Inflammatory macrophage (primary cell): ENCODE measurements around the gene SECTM1.

Source experiments
- DNase-seq, 2 donors: peaks; one replicate each; pipeline ENCODE4 v3.0.0-alpha.2; 2020 to 2022

SECTM1 gene

DNA sequence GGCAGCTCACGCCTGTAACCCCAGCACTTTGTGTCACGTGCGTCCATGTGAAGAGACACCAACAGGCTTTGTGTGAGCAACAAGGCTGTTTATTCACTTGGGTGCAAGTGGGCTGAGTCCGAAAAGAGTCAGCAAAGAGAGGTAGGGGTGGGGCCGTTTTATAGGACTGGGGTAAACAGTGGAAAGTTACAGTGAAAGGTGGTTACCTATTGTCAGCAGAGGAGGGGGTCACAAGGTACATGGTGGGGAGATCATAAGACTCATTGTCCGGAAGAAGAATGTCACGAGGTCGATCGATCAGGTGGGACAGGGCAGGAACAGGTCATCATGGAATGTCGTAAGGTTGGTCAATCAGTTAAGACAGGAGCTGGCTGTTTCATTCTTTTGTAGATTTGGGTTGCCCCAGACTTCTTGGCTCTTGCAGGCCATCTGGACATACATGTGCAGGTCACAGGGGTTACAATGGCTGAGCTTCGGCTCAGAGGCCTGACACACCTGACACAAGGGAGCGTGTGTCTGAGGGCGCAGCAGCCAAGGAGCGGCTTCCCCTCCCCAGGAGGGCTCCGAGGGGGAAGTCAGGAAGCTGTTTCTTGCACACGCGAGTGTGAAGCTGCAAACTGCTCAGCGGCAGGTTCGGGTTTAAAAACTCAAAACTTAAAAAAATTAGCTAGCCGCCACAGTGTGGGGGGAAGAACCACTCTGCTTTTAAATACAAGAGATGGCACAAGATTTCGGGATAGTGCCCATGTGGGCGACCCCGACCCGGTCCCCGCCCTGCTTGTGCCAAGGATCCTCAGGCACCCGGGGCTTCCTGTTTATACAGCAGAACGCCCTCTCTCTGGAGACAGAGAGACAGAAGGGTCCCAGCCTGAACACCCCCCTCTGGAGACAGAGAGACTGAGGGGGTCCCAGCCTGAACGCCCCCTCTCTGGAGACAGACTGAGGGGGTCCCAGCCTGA lies 13.1 kb upstream of the SECTM1 start:
- DNase-seq = peak in 1 of 2 donors; percentile 33

GRCh38 chr17:82345151-82345976 lies 11.8 kb upstream of the SECTM1 start:
- DNase-seq = no peak

DNA sequence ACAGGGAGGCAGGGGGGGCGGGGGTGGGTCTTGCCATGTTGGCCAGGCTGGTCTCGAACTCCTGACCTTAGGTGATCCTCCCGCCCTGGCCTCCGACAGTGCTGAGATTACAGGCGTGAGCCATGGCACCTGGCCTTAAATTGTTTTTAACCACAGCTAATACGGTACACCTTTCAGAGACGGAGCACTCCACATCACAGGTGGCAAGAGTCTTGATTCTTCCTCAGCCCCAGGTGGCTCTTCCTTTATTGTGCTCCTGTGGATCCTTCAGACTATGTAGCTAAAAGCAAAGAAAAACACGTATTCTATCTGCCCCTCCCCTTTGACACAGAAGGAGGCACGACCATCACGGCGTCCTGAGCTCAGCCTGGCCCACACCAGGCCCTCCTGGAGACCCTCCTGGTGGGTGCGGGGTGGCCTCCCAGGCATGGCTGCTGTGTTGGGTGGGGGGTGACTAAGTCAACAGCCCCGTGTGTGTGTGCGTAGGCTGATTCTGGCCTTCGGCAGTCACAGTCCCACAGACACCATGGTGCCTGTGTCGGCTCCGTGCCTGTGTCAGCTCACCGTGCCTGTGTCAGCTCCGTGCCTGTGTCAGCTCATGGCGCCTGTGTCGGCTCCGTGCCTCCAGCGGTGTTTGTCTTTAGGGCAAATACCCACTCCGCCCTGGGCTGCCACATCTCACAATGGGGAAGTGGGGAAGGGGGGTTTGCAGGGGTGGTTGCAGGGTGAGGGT lies 10.8 kb upstream of the SECTM1 start:
- no peak for DNase-seq

- DNase-seq = no peak
Measured at GRCh38 chr17:82343560-82343959, 10.0 kb upstream of the SECTM1 start.

DNA sequence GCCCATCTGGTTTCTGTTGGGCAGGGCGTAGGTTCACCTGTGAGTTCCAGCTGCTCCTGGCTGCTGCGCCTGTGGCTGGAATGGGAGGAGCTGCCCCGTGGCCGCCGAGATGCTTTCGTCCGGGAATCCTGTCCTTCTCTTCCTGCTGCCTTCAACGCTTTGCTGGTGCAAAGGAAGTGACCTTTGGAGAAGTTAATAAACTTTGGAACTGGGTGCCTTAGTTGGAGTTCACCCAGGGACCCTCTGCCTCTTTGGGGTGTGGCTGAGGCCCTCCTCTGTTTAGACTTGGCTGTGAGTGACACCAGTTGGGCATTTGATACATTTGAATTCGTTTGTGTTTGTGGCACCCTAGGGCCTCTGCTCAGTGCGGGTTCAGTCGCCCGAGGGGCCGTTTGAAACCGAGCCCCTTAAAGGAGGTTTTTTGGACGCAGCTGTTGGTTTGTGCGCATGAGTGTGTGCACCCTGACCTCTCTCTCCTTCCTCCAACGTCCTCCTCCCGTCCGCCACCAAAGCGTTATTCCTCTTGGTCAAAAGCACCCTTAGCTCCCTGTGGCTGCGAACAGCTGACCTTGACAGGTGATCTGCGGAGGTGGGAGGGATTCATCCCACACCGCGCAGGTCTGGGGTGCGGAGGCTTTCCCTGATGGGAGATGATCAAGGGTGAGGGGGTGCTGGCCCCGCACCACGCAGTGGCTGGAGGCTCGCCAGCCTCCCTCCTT lies 9.0 kb upstream of the SECTM1 start:
- DNase-seq = no peak

DNA sequence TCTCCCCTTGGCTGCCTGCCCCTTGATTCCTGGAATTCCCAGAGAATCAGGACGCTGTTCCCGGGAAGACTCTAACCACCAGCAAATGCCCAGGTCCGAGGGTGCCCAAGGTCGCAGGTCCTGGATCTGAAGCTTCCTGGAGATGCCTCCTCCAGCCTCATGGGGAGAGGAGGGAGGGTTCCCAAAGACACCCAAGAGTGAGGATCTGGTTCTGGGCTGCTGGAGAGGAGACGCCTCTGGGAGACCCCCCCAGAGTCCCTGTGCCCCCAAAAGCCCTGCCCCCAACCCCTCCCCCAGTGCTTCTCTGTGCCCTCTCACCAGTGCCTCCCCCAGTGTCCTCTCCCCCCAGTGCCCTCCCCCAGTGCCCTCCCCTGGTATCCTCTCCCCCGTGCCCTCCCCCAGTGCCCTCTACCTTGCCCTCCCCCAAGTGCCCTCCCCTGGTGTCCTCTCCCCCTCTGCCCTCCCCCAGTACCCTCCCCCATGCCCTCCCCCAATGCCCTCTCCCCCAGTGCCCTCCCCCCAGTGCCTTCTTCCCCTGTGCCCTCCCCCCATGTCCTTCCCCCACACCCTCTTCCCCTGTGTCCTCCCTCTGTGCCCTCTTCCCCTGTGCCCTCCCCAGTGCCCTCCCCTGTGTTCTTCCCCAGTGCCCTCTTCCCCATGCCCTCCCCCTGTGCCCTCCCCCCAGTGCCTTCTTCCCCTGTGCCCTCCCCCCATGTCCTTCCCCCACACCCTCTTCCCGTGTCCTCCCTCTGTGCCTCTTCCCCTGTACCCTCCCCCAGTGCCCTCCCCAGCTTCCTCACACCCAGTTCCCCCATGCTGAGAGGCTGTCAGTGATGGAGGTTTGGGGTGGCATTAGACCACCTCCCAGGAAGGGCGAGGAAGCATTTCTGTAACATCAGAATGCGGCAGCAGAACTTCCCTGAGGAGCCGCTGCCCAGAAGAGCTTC lies 6.3 kb upstream of the SECTM1 start:
- peak in 1 of 2 donors; percentile 13 for DNase-seq

- DNase-seq = no peak
Measured at GRCh38 chr17:82338858-82339633, 5.5 kb upstream of the SECTM1 start.

DNA sequence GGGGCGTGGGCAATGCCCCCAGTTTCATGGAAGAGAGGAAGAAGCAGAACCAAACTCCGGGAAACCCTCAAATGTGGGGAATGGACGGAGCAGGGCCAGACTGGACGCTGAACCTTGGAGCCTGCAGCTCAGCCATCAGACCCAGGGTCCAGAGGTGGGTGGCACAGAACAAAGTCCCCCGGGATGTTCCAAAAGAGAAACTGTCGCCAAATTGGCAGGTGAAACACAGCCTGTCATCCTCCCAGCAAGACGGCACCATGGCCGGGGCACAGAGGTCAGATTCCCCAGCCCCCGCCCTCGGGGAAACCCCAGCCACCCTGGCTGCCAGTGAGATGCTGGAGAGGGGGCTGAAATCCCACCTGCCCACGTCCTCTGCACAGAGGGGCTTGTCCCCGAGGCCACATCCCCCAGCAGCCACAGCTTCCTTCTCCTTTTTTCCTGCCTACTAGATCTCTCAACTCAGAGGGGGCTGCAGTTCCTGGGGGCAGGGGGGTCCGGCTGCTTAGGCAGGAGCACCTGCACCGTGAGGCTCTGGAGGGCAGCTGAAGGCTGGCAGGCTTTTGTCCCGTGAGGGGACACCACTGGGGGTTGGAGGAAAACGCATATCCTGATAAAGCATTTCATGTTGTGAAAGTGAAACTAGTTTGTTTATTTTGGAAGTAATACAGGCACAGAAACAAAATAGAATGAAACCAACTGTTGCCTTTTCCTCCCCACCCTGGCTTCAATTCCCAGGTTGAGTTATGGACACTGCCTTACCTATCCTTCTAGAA lies 1.2 kb upstream of the SECTM1 start:
- peak; percentile 13 to 17 for DNase-seq

- DNase-seq = no peak
Measured at GRCh38 chr17:82334204-82334621, 647 bp upstream of the SECTM1 start.

DNA sequence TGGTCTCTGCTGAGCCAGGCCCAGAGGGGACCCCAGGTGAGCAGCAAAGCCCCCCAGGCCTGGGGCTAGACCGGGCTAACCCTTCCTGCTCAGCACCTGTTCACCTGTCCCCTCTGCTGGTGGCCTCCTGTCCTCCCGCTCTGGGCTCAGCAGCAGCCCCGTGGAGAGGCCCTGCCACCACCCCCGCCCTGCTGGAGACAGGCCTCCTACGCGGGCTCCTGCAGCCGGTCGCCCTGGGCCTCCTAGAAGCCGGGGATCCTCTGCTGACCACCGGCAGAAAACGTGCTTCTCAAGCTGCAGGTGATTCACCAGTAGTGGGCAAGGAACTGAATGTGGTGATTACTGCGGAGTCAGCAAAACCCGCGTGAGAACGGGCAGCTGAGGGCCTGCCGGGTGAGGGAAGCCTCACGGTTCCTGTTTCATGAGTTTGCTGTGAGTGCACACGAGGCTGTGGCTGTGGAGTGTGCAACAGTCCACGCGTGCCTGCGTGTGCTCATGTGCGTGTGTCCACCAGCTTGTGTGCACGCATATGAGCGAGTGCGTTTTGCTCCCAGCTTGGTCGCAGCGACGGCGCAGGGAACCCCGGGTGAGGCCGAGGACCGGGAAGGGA lies 792 bp downstream of the SECTM1 start:
- peak; percentile 72 to 81 for DNase-seq

- no peak for DNase-seq
Measured at GRCh38 chr17:82331345-82331939, 2.1 kb downstream of the SECTM1 start.

DNA sequence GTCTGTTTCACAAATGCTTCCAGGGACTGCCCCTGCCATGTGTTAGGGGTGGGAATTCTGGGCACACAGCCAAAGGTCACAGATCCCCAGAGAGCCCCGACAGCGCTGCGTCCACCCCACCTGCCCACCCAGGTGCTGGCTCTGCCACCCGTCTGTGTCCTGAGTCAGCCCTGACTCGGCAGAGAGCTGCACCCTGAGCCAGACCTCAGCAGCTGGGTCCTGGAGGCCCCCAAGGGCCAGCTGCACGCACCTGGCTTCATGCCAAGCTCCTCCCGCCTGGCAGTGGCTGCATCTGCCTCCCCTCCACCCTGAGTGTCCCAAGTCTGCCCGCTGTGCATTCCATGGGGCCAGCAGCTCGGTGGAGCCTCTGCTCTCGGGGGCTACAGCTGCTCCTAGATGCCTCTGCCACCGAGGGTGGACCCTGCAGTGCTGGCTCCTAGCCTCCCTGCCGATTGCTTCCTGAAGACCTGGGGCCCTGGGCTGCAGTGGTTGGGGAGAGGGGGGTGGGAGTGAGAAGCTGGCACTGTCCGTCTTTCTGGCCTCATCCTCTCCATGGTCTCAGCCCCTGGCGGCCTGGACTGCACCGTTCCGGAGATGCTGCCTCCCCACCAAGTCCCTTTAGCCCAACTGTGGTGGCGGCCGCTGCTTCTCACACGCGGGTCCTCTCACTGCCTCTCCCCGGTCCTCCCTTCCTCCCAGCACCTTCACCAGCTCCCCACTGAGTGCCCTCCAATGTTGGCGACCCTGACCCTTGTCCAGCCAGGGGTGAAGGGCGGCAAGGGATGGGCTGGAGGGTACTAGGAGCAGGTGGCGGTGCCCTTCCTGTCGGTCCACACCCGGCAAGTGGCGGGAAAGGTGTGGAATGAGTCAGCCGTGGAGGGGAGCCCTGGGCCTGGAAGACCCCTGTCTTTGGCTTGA lies 3.0 kb downstream of the SECTM1 start:
- no peak for DNase-seq

- DNase-seq = no peak
Measured at GRCh38 chr17:82329683-82330321, 3.8 kb downstream of the SECTM1 start.

- DNase-seq = no peak
Measured at GRCh38 chr17:82328994-82329507, 4.5 kb downstream of the SECTM1 start.

GRCh38 chr17:82328141-82328993 lies 5.2 kb downstream of the SECTM1 start:
- no peak for DNase-seq

DNA sequence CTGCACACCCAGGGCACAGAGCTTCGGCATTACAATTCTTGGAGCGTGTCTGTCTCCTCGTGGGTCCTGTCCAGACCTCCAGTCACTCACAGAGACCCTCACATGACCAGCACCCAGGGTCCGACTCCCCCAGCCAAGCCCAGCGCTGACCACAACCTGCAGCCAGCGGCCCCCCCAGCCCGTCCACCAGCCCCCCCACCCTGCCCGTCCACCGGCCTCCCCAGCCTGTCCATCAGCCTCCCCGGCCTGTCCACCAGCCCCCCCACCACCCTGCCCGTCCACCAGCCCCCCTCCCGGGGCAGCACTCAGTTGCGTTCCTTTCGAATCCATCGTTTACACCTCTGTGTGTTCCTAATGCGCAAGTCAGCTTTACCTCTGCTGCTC lies 5.8 kb downstream of the SECTM1 start:
- DNase-seq = no peak
